HG03354 (cell line): Measurements from ENCODE around the gene GABARAP.

Experiments
- ATAC-seq: cut with Tn5 transposase; IDR thresholded peaks from one replicate; pipeline ENCODE4 v1.9.1; 2021; ENCODE audit warnings: mild to moderate bottlenecking; ENCODE audit not compliant: unreplicated experiment, poor library complexity, severe bottlenecking

The GABARAP gene

GRCh38 chr17:7225711-7226331 lies 16.4 kb downstream of the GABARAP start:
- ATAC-seq, result no peak

GRCh38 chr17:7224661-7225111 lies 17.6 kb downstream of the GABARAP start:
- ATAC-seq, result no peak

- ATAC-seq, result no peak
Measured at GRCh38 chr17:7224110-7224509, 18.1 kb downstream of the GABARAP start.

DNA sequence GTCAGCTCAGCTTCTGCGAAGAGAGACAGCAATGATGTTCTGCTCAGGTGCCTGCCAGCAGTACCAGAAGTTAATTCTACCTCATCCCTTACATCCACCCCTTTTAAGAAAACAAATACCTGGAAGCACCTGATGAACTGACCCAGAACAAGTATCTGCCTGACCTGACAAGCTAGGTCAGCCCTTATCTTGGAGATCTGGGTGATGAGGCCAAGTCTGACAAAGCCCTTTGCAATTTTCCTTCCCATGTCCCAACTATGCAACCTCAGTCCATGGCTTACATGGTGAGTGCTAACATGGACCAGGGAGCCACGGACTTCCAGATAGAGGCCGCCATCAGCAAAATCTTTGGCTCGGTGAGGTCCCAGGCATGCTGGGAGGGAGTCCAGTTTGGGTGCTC lies 18.9 kb downstream of the GABARAP start:
- no peak for ATAC-seq

DNA sequence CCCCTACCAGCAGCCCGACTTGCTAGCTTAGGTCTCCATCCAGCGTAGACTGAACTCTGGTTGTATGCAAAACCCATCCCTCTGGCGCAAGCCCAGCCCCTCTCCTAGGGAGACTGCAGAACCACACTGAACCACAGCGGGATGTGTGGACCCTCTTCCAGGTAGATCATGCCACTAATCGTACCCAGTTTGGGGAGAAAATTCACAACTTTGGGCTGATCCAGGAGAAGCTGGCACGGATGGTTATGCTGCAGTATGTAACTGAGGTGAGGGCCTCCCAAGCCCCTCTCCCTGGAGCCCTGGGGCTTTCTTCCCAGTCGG lies 19.3 kb downstream of the GABARAP start:
- ATAC-seq, result no peak

DNA sequence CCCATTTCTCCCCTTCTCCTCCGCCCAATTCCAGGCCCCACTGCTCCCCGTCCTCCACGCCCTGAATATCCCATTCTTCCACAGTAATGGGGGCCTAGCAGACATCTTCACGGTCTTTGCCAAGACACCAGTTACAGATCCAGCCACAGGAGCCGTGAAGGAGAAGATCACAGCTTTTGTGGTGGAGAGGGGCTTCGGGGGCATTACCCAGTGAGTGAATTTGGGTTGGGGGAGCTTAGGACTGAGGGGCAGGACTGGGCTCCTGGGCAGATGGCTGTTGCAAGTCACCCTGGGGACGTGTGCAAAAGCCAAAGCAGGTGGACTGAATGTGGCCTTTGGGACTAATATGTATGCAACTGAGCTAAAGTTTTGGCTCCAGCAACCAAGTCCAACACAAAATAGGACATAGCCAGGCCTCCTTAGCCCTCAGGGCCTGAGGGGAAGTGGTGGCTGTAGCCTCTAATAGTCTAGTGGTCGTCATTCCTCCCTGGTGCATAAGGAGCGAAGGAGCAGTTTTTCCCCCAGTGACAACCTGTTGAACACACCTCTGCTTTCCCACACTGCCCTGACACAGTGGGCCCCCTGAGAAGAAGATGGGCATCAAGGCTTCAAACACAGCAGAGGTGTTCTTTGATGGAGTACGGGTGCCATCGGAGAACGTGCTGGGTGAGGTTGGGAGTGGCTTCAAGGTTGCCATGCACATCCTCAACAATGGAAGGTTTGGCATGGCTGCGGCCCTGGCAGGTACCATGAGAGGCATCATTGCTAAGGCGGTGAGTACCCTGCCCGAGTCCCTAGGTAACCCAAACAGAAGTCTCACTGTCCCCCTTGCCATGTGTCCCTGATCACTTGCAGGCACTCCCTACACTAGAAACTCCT lies 19.9 kb downstream of the GABARAP start:
- no peak for ATAC-seq

GRCh38 chr17:7221278-7222092 lies 20.8 kb downstream of the GABARAP start:
- ATAC-seq, result no peak

DNA sequence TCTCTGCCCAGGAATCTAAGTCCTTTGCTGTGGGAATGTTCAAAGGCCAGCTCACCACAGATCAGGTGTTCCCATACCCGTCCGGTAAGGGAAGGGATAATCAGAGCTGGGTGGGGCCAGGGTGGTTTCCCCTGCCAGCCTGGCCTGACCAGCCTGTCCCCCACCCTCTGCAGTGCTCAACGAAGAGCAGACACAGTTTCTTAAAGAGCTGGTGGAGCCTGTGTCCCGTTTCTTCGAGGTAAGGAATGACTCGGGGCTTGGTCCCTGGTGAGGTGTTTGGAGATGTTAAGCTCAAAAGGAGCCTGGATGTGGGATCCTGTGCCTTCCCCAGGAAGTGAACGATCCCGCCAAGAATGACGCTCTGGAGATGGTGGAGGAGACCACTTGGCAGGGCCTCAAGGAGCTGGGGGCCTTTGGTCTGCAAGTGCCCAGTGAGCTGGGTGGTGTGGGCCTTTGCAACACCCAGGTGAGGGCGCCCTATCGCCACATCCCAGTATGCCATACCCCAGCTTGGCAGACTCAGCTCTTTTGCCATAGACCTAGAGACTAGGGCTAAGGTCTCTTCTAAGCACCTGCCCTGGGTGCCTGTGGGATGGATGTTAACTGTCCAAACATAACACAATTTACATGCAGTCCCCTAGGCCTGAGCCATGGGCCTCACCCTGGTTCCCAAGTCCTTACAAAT lies 21.5 kb downstream of the GABARAP start:
- ATAC-seq, result no peak

GRCh38 chr17:7219812-7220592 lies 22.2 kb downstream of the GABARAP start, which contains the start of the genes ACADVL and DLG4:
Gene ACADVL, plus strand, starts transcription at chr17:7219938. Its CDS starts 47 bp downstream, at chr17:7219985.
Gene DLG4, minus strand, starts transcription at chr17:7219836.
- ATAC-seq, result peak; percentile 62

DNA sequence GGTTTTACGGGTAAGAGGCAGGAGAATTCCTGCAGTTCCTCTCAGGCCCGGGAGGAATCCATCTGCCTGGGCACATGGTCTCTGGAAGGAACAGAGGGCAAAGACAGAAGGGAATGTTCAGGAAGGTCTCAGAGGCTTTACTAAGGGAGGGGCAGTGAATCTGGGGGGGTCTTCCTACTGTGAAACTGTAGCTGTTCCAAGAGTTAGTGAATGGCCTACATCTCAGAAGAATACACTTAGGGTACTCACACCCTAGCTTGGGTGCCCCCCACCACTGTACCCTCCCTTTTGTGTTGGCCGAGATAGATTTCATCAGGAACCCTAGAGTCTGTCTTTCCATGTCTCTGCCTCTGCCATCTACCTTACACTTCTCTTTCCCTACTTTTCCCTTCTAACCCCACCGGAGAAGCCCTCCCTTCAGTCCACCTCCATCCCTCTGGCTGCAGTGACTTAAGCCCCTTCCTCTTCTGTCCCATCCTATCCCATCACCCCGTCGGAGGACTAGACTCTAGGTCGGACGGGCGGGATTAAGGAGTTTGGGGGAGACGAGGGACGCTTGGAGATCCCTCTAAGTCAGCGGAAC lies 22.9 kb downstream of the GABARAP start:
- no peak for ATAC-seq

DNA sequence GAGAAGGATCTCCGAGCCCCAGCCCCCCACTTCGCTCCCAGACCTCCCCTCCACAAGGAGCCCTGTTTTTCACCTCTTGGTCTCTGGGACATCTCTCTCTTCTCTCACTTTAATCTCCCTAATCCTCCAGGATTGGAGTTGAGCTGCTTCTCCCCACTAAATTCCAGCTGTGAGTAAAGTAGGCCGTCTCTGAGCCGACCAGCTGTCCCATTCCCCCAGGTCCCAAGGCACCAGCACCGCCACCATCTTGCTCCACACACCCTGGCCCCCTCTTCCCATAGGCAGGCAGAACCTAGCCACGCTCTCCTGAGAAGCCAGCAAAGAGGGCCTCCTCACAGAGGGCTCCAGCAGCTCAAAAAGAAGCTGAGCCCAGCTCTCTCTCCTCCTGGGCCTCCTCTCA lies 23.5 kb downstream of the GABARAP start:
- no peak for ATAC-seq

- no peak for ATAC-seq
Measured at GRCh38 chr17:7218166-7218565, 24.1 kb downstream of the GABARAP start.

- no peak for ATAC-seq
Measured at GRCh38 chr17:7217113-7217987, 24.9 kb downstream of the GABARAP start.

DNA sequence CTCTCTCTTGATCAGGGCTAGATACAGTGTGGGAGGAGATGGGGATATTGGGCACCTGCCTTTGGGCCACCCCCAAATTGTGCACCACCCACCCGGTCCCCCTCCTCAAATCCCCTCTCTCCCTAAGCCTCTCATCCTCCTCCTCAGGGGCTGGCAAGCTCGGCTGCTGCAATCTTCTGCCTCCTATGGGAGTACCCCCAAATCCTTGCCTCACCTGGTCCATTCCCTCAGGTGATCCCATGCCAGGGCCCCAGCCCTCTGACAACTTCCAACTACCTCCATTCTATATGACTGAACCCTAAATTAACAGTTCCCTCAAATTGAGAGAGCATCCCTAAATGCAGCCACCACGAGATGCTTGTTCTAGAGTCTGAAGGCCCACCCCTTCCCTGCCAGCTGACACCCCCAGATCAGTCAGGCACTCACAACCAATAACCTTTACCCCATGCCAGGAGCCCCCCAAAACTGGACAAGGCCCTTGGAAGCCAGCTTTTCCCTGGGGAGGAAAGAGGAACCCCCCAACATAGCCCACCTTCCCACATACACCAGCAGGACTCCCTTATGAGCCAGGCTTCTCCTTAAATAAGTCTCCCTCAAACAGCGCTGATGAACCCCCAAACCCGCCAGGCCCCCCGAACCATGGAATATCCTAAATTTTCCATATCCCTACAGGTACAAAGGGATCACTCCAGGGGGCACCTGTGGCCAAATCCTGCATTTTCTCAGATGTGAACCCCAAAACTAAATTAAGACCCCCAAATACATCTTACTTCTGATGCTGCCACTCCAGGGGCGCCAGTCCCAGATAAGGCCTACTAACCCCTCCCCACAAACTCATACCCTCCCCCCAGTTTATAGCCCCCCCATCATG lies 25.8 kb downstream of the GABARAP start:
- ATAC-seq, result no peak

DNA sequence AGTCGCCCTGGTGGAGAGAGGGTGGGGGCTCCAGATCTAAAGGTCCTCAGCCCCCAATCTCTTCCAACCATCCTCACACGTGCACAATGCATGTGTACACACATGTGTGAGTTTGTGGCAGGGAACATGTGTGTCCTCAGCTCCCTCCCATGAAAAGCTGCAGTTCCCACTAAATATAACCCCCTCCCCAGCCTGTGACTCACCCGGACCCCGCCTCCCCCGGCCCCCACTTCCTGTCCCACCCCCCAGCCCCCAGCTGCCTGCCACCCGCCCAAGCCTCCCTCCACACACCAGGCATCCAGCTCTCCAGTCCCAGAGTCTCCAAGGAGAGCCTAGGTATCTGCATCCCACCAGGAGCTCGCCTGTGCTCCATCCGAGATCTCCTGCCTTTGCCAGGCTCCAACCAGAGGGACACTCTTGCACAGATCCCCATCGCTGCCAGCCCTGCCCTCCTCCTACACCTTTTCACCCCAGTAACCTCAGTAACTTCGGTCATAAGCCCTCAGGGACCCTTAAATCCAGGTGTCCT lies 26.5 kb downstream of the GABARAP start:
- no peak for ATAC-seq

DNA sequence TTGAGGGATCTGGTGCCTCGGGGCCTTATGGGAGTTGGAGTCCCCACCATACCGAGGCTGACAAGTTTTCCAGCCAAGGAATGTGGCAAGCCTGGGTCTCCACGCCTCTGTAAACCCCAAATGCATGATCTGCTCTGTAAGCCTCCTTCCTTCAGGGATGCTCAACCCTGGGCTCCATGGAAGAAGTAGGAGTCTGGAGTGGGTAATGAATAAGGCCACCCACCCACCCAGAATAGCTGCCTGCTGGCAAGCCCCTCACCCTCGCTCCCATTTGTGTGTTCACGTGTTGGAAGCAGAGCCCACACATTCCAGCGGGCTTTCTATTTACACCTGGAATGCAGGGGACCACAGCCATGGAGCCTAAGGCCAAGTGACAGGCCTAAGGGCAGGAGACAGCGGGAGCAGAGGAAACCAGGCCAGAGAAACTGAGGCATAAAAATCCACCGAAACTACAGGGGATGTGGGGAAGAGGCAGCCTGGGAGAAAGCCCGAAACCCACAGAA lies 27.1 kb downstream of the GABARAP start:
- ATAC-seq, result no peak
